RKO (cell line): Measurements from ENCODE around the gene CBR4.
"Not testable (repeated sequence)": the region's sequence is repeated elsewhere in the genome, so short reads cannot be mapped to it uniquely, and the experiment has no call there.

Source experiments
- DNase-seq: peaks from one replicate; pipeline ENCODE4 v3.0.0-alpha.2; 2016; ENCODE audit warnings: low spot score

CBR4 gene

GRCh38 chr4:168993714-168994510 lies 16.1 kb downstream of the CBR4 start:
- no peak for DNase-seq

- DNase-seq: not testable (repeated sequence)
Observed at GRCh38 chr4:168992952-168993482, 17.0 kb downstream of the CBR4 start.

GRCh38 chr4:168981942-168982341 lies 28.1 kb downstream of the CBR4 start:
- DNase-seq: no peak

GRCh38 chr4:168981460-168981859 lies 28.6 kb downstream of the CBR4 start:
- no peak for DNase-seq

GRCh38 chr4:168979338-168979737 lies 30.7 kb downstream of the CBR4 start:
- no peak for DNase-seq

GRCh38 chr4:168978001-168978700 lies 31.9 kb downstream of the CBR4 start:
- DNase-seq: peak; percentile 12

- DNase-seq: no peak
Observed at GRCh38 chr4:168972596-168972995, 37.5 kb downstream of the CBR4 start.

- DNase-seq: no peak
Observed at GRCh38 chr4:168960716-168961115, 49.3 kb downstream of the CBR4 start.

- no peak for DNase-seq
Observed at GRCh38 chr4:168955674-168956073, 54.4 kb downstream of the CBR4 start.

GRCh38 chr4:168952821-168953246 lies 57.2 kb downstream of the CBR4 start:
- DNase-seq: not testable (repeated sequence)

GRCh38 chr4:168945291-168945690 lies 64.8 kb downstream of the CBR4 start:
- DNase-seq: no peak

- DNase-seq: peak; percentile 17
Observed at GRCh38 chr4:168942985-168943384, 67.1 kb downstream of the CBR4 start.
